Measurements from ENCODE around the gene CPPED1. TPM values are rescaled to one million over a fixed set of nuclear protein-coding genes. Genes with fewer than 3 reads are reported as not detected.

Gene CPPED1
- total RNA-seq, 4 donors from 2014 or later = 7.3 to 24.5 (median 11.8) TPM

DNA sequence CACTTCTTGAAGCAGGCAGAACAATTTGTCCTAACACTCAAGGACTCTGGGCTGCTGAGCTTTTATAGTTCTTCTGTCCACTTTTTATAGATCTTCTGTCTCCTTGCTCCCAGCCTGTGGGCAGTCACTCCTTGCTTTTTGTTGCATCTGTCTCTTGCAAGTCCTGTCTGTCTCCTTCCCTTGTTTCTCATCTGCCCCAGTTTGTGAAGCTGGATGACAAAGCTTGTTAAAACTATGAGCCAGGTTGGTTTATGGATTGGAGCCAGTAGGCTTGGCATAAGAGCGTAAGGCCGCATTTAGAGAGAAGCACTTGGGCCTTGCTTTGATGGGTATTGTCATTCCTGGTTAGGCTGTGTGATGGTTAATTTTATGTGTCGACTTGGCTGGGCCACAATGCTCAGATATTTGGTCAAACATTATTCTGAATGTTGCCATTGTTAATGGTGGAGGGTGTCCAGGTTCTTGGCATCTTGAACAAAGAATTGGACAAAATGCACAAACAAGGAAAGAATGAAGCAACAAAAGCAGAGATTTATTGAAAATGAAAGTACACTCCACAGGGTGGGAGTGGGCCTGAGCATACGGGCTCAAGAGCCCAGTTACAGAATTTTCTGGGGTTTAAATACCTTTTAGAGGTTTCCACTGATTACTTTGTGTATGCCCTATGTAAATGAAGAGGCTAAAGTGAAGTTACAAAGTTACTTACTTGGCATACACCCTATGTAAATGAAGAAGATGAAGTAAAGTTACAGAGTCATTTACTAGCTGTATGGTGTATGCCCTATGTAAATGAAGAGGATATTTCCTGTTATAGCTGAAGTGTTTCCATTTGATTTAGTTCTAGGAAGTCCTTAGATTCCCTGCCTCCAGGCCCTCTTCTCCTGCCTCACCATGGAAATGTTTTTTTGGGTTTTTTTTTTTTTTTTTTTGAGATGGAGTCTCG, 8.0 kb upstream of the CPPED1 start:
- Histone ChIP-seq H3K36me3 (no peaks in the 10 kb centered on the region), H3K9me3 (peaks cover 0 to 12% (median 0%) of the 10 kb centered on the region in 3 donors), H3K4me3 (no peak overlapping the region), H3K4me1 (no peaks in the 10 kb centered on the region), H3K27ac (no peak overlapping the region), H3K27me3 (peaks cover 3% of the 10 kb centered on the region)
- no peak for TF ChIP-seq POLR2A (IDR thresholded peaks at IDR 0.05)
- 85 to 96% methylated on average over 4 to 5 of the region's 5 CpGs for WGBS, 2 donors (ENCODE audit: low coverage in 1 of 2)
- ATAC-seq = no peak

GRCh38 chr16:12805066-12805465, 1.4 kb upstream of the CPPED1 start:
- no peak for ATAC-seq
- TF ChIP-seq POLR2AphosphoS5 (IDR thresholded peaks at IDR 0.05) (no peak), POLR2A (IDR thresholded peaks at IDR 0.05) (no peak), CTCF (IDR thresholded peaks at IDR 0.05) (no peak), EP300 (IDR thresholded peaks at IDR 0.05) (no peak)
- Histone ChIP-seq H3K27me3 (peaks cover 3% of the 10 kb centered on the region), H3K36me3 (no peaks in the 10 kb centered on the region), H3K27ac (no peak overlapping the region), H3K9me3 (peaks cover 0 to 2% (median 0%) of the 10 kb centered on the region in 3 donors), H3K4me1 (peaks cover 0 to 38% (median 12%) of the 10 kb centered on the region in 3 donors), H3K4me3 (no peak overlapping the region)
- 86 to 100% methylated on average over 1 of the region's 2 CpGs for WGBS, 2 donors (ENCODE audit: low coverage in 1 of 2)

DNA sequence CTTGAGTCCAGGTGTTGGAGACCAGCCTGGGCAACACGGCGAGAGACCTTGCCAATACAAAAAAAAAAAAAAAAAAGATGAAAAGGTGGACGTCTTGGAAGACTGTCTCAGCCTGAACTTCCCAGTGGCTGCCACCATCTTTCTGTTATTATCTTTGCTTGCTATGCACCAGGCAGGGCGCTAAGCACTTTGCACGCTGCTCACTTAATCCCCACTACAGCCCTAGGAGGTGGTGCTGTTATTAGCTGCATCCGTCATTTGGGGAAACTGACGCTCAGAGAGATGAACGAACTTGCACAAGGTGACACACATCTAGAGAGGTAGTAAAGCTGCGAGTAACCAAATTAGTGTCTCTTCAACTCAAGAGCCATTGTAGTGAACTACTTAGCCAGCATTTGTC, 708 bp upstream of the CPPED1 start:
- no peak for TF ChIP-seq CTCF (IDR thresholded peaks at IDR 0.05)
- no peak for TF ChIP-seq POLR2AphosphoS5 (IDR thresholded peaks at IDR 0.05)
- no peak for TF ChIP-seq POLR2A (IDR thresholded peaks at IDR 0.05)
- TF ChIP-seq EP300 (IDR thresholded peaks at IDR 0.05) = no peak
- 74 to 82% methylated on average over 4 to 9 of the region's 9 CpGs for WGBS, 2 donors (ENCODE audit: low coverage in 1 of 2)
- peaks cover 0 to 38% (median 12%) of the 10 kb centered on the region in 3 donors for H3K4me1 ChIP-seq
- H3K9me3 ChIP-seq = no peaks in the 10 kb centered on the region
- H3K4me3 ChIP-seq = peak overlapping the region in 1 of 2 donors; percentile 74
- no peak for ATAC-seq
- no peaks in the 10 kb centered on the region for H3K36me3 ChIP-seq
- H3K27me3 ChIP-seq = peaks cover 3% of the 10 kb centered on the region
- peak overlapping the region in 2 of 4 donors; percentile 84 to 87 for H3K27ac ChIP-seq

GRCh38 chr16:12802661-12803060, 1.0 kb downstream of the CPPED1 start:
- H3K4me3 ChIP-seq = peak overlapping the region; percentile 59 to 74
- H3K4me1 ChIP-seq = peaks cover 0 to 38% (median 12%) of the 10 kb centered on the region in 3 donors

More at GRCh38 chr16:12802661-12803060, 1.0 kb downstream of the CPPED1 start:
- no peaks in the 10 kb centered on the region for H3K36me3 ChIP-seq
- H3K27me3 ChIP-seq = no peaks in the 10 kb centered on the region
- ATAC-seq = no peak
- TF ChIP-seq CTCF (IDR thresholded peaks at IDR 0.05) (no peak), EP300 (IDR thresholded peaks at IDR 0.05) (no peak), POLR2AphosphoS5 (IDR thresholded peaks at IDR 0.05) (no peak), POLR2A (IDR thresholded peaks at IDR 0.05) (no peak)
- WGBS, 2 donors (ENCODE audit: low coverage in 1 of 2) = 61 to 74% methylated on average over 5 to 6 of the region's 6 CpGs
- H3K9me3 ChIP-seq = no peaks in the 10 kb centered on the region
- peak overlapping the region in 2 of 4 donors; percentile 87 to 88 for H3K27ac ChIP-seq

Measured in gastroesophageal sphincter (tissue), 4 donors.